Measurements from ENCODE around the gene MANEA.
"Not testable (repeated sequence)": the region's sequence is repeated elsewhere in the genome, so short reads cannot be mapped to it uniquely, and the experiment has no call there.

Gene MANEA, protein sequence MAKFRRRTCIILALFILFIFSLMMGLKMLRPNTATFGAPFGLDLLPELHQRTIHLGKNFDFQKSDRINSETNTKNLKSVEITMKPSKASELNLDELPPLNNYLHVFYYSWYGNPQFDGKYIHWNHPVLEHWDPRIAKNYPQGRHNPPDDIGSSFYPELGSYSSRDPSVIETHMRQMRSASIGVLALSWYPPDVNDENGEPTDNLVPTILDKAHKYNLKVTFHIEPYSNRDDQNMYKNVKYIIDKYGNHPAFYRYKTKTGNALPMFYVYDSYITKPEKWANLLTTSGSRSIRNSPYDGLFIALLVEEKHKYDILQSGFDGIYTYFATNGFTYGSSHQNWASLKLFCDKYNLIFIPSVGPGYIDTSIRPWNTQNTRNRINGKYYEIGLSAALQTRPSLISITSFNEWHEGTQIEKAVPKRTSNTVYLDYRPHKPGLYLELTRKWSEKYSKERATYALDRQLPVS

DNA sequence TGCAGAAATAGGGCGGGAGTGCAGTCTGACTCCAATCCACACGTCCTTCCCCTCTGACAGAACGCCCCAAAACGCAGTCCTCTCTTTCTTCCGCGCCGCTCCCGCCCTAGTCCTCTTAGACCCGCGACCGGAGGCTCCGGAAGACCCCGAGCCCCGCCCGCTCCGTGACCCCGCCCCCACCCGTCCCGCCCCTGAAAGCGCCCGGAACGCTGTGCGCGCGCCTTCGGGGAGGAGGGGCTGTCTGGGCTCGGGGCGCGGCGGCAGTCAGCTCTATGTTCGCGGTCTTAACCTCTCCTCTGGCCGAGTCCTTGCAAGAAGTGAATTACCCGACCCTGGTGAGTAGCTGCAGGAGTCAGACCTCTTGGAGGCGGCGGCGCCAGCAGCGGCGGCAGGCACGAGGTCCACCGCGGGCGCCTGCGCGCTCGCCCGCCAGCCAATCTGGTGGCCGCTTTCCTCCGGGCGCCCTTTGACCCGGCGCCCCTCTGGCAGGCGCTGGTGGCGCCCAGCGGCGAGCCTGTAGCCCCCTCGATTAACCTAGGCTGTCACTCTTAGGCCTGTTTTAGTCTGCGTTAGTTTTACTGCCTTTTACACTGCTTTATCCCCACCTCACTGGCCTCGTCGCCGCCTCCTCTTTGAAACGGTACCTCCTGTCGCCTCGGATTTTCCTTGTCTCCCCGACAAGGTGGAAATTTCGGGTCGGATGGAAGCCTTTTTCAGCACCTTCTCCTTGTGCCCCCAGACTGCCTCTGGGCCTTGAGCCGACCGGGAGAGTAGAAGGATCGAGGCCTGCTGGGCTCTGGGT lies at the start of gene MANEA:
Gene MANEA (plus strand): TSS at position 232 of the 802 bp plus-strand sequence. CDS start 8,905 bp downstream, outside the sequence.
- peaks cover 44% of the 10 kb centered on the region for H3K4me1 Mint-ChIP-seq
- DNase-seq = peak; percentile 87
- H3K27me3 Mint-ChIP-seq = no peaks in the 10 kb centered on the region
- H3K27ac Mint-ChIP-seq = peak within 1 kb of the TSS; percentile 100
- H3K9me3 Mint-ChIP-seq = no peaks in the 10 kb centered on the region
- H3K4me3 Mint-ChIP-seq = peak within 1 kb of the TSS; percentile 88
- peaks cover 22% of the 10 kb centered on the region for H3K36me3 Mint-ChIP-seq
- CTCF ChIA-PET = no interaction called here

DNA sequence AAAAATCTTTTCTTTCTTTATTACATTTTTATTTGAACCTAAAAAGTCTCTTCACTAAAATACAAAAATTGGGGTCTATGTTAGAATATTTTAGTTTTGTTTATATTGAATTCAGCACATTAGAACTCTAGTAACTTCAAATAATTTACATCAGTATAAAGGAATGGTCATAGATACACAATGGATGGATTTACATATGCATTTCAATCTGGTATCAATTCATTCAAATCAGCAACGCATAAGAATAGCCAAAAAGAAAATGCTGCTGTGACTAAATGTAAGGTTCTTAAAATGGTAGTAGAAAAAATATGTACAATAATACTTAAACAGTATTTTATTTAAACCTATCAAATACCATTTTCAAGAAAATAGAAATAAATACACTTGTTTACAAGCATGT lies 47.6 kb upstream of the MANEA start:
- Mint-ChIP-seq H3K27me3 (no peaks in the 10 kb centered on the region), H3K4me3 (no peak overlapping the region), H3K27ac (no peak overlapping the region), H3K9me3 (no peaks in the 10 kb centered on the region), H3K4me1 (no peaks in the 10 kb centered on the region), H3K36me3 (no peaks in the 10 kb centered on the region)
- DNase-seq = no peak
- CTCF ChIA-PET = no interaction called here

DNA sequence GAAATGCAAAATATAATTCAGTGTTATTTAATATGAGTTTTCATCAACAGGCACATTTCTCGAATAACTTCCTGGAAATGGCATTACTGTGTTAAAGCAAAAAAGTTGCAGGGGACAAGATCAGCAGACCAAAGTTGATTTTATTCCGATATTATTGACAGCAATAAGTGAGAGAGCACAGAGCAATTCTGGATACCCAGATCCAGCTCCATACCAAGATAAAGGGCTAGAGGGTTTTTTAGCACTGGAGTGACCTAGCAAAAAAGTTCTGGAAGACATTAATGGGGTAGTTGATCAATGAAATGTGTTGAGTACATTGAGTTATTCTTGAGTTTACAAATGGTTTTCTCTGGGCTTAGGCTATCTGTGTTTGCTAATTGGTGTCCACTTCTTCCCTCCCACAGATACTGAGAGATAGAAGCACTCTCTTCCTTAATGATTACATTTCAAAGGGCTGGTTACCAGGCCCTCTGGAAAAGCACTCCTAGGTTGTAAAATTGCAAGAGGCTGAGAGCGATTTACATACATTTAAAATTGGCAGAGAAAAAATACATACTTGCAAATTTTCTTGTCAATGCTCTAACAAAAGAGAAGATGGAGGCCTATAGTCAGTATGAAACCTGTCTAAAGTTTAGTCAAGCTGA lies 47.0 kb upstream of the MANEA start:
- no peak overlapping the region for H3K27ac Mint-ChIP-seq
- H3K4me1 Mint-ChIP-seq = no peaks in the 10 kb centered on the region
- no peaks in the 10 kb centered on the region for H3K27me3 Mint-ChIP-seq
- H3K4me3 Mint-ChIP-seq = no peak overlapping the region
- H3K9me3 Mint-ChIP-seq = no peaks in the 10 kb centered on the region
- CTCF ChIA-PET = no interaction called here
- no peak for DNase-seq
- H3K36me3 Mint-ChIP-seq = no peaks in the 10 kb centered on the region

DNA sequence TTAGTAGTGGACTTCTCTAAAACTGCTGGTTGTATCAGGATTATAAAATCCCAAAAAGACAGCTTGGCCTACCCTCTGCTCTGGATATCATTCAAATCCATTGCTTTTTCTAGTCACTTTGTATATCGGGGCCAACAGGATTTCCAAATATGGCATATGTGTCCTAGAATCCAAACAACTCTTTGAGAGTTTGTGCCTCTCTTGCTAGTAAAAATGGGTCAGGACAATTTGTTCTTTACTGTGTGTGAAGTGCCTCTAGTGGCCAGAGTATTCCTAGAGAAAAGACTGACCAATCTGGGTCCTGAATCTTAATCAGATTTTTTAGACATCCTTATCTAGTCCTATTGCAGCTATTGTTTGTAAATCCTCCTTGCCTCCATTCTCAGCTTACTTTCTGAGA lies 33.5 kb upstream of the MANEA start:
- H3K4me1 Mint-ChIP-seq = no peaks in the 10 kb centered on the region
- no peak overlapping the region for H3K27ac Mint-ChIP-seq
- H3K36me3 Mint-ChIP-seq = no peaks in the 10 kb centered on the region
- H3K27me3 Mint-ChIP-seq = no peaks in the 10 kb centered on the region
- H3K9me3 Mint-ChIP-seq = no peaks in the 10 kb centered on the region
- no peak overlapping the region for H3K4me3 Mint-ChIP-seq
- CTCF ChIA-PET = no interaction called here
- no peak for DNase-seq

DNA sequence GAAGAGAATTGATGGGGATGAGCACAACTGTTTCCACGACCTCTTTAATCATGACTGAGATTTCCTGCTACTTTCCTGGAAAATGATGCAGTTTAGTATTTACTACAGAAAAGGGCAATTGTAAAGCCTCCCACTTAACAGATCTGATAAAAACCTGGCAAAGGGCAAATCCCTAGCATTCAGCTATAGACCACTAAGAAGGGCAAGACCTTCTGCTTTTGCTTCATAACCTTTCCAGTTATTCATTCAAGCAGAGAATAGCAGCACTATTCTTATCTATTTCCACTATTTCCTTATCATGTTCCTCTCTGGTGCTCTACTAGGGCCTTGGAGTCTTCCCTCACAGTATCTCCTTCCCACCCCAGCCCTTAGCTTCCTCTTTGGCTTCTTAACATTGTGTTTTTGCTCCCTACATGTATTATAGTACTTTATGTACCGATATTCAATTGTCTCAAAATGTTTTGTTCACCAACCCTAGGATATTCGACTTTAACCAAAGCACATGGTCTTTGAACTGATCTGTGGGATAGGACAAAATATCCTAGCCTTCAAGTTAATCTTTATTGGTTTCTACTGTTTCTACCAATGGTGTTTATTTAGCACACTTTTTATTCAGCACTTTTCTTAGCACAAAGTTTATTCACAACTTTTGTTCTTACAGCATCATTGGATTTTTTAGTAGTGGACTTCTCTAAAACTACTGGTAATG lies 32.7 kb upstream of the MANEA start:
- no peaks in the 10 kb centered on the region for H3K36me3 Mint-ChIP-seq
- H3K4me3 Mint-ChIP-seq = no peak overlapping the region
- no peaks in the 10 kb centered on the region for H3K9me3 Mint-ChIP-seq
- no peaks in the 10 kb centered on the region for H3K4me1 Mint-ChIP-seq
- H3K27me3 Mint-ChIP-seq = no peaks in the 10 kb centered on the region
- H3K27ac Mint-ChIP-seq = no peak overlapping the region
- DNase-seq = no peak
- CTCF ChIA-PET = no interaction called here

DNA sequence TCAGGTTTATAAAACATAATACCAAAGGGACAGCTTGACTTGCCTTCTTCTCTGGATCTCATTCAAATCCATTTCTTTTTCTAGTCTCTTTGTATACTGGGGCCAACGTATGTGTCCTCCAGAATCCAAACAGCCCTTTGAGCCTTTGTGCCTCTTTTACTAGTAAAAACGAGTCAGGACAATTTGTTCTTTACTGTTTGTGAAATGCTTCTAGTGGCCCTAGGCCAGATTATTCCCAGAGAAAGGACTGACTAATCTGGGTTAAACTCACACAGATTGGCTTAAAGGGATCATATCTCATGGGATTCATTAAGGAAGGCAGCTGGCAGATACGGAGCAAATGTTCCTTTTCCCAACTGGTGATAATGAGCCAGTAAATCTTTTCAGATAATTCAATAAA lies 32.1 kb upstream of the MANEA start:
- H3K36me3 Mint-ChIP-seq = no peaks in the 10 kb centered on the region
- CTCF ChIA-PET = no interaction called here
- no peaks in the 10 kb centered on the region for H3K27me3 Mint-ChIP-seq
- H3K4me1 Mint-ChIP-seq = no peaks in the 10 kb centered on the region
- DNase-seq = no peak
- no peaks in the 10 kb centered on the region for H3K9me3 Mint-ChIP-seq
- no peak overlapping the region for H3K4me3 Mint-ChIP-seq
- no peak overlapping the region for H3K27ac Mint-ChIP-seq

DNA sequence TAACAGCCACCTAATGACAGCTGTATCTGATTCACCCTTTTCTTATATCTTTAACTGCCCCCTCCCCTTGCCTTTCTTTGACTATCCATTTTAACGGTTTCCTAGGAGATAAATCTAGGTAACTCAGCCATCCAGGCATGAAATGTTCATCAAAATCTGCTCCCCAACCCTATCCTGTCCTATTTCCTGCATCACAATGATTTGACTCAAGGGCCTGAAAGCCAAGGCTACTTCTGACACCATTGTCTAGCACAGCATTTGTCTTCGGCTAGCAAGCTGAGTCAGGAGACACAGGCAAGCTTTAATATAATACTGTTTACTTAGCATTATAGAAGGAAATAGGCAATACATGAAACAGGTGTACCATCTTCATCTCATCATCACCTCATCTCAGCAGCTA lies 31.6 kb upstream of the MANEA start:
- DNase-seq = no peak
- Mint-ChIP-seq H3K4me1 (no peaks in the 10 kb centered on the region), H3K27me3 (no peaks in the 10 kb centered on the region), H3K36me3 (no peaks in the 10 kb centered on the region), H3K9me3 (no peaks in the 10 kb centered on the region), H3K4me3 (no peak overlapping the region), H3K27ac (no peak overlapping the region)
- CTCF ChIA-PET = no interaction called here

DNA sequence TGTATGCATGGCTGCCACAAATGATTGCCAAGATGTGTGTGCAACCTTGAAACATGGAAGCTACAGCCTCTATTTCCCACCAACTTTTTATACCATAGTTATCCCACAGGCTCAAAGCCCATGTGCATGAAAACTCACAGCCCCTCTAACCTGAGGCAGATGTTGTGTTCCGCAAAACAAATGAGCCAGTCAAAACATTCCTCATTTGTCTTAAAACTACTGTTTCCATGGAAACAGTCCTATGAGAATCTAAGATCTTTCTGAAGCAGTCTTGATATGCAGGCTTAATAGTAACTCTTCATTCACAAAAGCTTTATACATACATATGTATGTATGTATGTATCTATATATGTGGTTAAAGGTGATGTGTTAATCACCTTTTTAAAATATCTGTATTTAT lies 31.2 kb upstream of the MANEA start:
- H3K27ac Mint-ChIP-seq = no peak overlapping the region
- no peak for DNase-seq
- CTCF ChIA-PET = no interaction called here
- H3K36me3 Mint-ChIP-seq = no peaks in the 10 kb centered on the region
- no peaks in the 10 kb centered on the region for H3K9me3 Mint-ChIP-seq
- no peaks in the 10 kb centered on the region for H3K27me3 Mint-ChIP-seq
- no peak overlapping the region for H3K4me3 Mint-ChIP-seq
- H3K4me1 Mint-ChIP-seq = no peaks in the 10 kb centered on the region

DNA sequence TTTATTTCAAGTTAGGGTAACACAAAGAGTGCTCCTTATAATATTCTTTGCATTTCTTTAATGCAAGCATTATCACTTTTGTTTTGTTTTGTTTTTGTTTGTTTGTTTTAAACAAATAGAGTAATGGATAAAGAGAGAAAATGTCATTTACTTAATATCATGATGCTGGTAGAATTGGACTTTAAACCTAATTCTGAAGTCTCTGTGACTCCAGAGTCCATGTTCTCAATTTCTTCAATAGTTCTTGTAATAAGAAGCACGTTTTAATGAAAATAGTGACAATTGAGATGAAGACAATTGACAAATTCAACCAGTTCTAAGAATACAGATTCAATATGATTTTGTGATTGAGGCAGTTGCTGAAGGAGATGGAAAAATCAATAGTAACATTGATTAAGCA lies 30.3 kb upstream of the MANEA start:
- Mint-ChIP-seq H3K4me1 (no peaks in the 10 kb centered on the region), H3K27ac (no peak overlapping the region), H3K27me3 (no peaks in the 10 kb centered on the region), H3K36me3 (no peaks in the 10 kb centered on the region), H3K9me3 (no peaks in the 10 kb centered on the region), H3K4me3 (no peak overlapping the region)
- no peak for DNase-seq
- CTCF ChIA-PET = no interaction called here

DNA sequence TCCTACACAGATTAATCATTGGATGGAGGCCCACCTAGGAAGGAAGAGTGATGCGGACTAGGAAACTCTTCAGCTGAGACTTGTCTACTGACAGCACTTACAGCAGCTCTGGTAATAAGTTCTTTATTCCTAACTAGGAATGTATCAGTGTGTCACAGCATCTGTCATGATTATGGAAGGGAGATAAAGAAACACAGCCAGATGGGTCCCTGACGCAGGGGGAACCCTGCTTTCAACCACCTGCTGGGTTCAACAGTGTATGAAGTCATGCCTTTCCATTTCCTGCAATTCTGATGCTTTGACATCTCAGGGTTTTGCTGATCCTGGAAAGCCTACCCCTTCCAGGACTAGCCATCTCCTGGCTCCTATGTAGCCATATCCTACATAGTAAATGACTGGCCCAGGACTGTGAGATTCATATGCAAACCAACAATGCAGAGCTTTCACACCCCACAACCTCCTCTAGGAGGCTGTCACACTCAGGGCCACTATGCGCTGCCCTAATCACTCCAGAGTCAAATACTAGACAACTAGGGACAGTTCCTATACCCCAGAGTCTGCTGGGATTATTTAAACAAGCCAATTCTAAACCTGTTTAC lies 29.0 kb upstream of the MANEA start:
- Mint-ChIP-seq H3K36me3 (no peaks in the 10 kb centered on the region), H3K9me3 (no peaks in the 10 kb centered on the region), H3K27me3 (no peaks in the 10 kb centered on the region), H3K27ac (no peak overlapping the region), H3K4me3 (no peak overlapping the region), H3K4me1 (no peaks in the 10 kb centered on the region)
- DNase-seq = no peak
- CTCF ChIA-PET = no interaction called here

DNA sequence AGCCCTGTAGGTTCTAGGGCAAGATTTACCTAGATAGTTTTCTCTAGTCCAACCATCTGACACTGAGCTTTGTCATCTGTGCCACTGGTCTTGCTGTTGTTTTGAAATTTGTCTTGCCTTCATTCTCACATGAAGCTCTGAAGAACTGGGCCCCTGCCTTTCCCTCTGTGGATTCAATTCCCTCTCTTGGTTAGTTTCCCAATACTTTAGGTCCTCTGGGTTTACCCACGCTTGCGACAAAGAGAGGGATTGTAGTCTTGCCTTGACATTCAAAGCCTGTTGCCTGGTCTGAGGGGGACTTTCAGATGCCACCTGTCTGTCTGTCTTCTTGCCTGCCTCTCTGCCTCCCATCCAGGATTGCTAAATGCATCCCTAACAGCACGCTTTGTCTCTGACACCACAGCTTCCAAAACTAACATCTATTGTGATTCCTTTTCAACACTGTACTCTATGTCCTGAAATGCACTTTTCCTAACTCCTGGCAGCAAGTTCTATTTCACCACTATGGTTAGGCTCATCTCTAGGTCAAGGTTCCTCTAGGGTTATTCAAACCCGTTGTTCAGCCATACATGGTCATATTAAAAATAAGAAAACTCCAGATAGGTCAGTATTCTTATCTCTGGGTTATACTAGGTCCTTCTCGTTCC lies 25.5 kb upstream of the MANEA start:
- no peaks in the 10 kb centered on the region for H3K4me1 Mint-ChIP-seq
- H3K4me3 Mint-ChIP-seq = no peak overlapping the region
- H3K36me3 Mint-ChIP-seq = no peaks in the 10 kb centered on the region
- DNase-seq = no peak
- no peaks in the 10 kb centered on the region for H3K27me3 Mint-ChIP-seq
- CTCF ChIA-PET = no interaction called here
- peaks cover 6% of the 10 kb centered on the region for H3K9me3 Mint-ChIP-seq
- no peak overlapping the region for H3K27ac Mint-ChIP-seq

DNA sequence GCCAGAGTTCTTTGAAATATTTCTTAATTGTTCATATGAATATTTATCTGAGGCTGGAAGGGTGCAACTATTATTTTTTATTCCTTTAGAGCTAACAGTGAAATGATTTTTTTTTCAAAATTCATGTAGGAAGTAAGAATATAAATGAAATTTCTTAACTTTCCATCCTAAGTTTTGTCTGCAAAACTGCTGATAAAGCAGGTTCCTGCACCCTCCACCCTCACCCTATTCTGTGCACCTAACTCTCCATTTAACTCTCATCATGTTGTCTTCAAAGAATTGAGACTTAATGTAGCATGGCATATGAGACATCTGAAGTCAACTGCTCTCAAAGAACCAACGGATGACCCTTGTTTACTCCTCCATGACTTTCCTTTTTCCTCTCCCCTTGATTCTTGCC lies 23.5 kb upstream of the MANEA start:
- Mint-ChIP-seq H3K27me3 (no peaks in the 10 kb centered on the region), H3K36me3 (no peaks in the 10 kb centered on the region), H3K27ac (no peak overlapping the region), H3K4me3 (no peak overlapping the region), H3K9me3 (peaks cover 6% of the 10 kb centered on the region), H3K4me1 (no peaks in the 10 kb centered on the region)
- CTCF ChIA-PET = no interaction called here
- DNase-seq = no peak

DNA sequence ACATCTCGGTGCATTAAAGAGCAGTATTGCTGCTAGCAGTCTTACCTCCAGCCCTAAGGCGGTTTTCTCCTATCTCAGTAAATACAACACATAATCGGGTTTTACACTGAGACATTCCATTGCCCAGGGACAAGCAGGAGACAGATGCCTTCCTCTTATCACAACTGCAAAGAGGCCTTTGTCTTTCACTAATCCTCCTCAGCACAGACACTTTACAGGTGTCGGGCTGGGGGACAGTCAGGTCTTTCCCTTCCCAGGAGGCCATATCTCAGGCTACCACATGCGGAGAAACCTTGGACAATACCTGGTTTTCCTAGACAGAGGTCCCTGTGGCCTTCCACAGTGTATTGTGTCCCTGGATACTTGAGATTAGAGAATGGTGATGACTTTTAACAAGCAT lies 16.4 kb upstream of the MANEA start:
- H3K27me3 Mint-ChIP-seq, H3K4me3 Mint-ChIP-seq, H3K27ac Mint-ChIP-seq, DNase-seq, H3K4me1 Mint-ChIP-seq, H3K36me3 Mint-ChIP-seq, H3K9me3 Mint-ChIP-seq, CTCF ChIA-PET: not testable (repeated sequence)

DNA sequence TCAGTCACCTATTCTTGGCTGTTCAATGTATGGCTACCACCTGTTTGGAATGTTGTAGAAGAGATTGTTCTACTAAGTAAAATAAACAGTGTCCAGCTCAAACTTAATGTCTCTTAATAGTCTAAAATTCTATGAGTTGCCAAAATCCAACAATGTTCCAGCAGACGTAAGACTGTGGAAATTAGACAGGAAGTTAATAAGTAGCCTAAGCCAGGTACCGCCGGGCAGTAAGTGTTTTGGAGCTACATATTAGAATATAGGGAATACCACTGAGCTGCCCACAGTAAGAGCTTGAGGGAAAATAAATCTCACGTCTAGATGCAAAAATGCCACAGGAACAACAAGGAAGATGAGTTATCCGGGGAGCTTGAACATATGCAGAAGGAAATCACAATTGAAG lies 7.8 kb upstream of the MANEA start:
- CTCF ChIA-PET = no interaction called here
- no peak for DNase-seq
- no peaks in the 10 kb centered on the region for H3K9me3 Mint-ChIP-seq
- H3K4me3 Mint-ChIP-seq = no peak overlapping the region
- H3K27ac Mint-ChIP-seq = no peak overlapping the region
- peaks cover 4% of the 10 kb centered on the region for H3K36me3 Mint-ChIP-seq
- H3K27me3 Mint-ChIP-seq = no peaks in the 10 kb centered on the region
- H3K4me1 Mint-ChIP-seq = peaks cover 22% of the 10 kb centered on the region

Data from activated naive CD4-positive, alpha-beta T cell treated with anti-CD3 and anti-CD28 coated beads, Interleukin-2, amount 10 ng/mL, durations not matched to agents 7 days and 5 days (primary cell).